Measurements from ENCODE around the gene ERC2. TPM values are rescaled to one million over a fixed set of nuclear protein-coding genes. Genes with fewer than 3 reads are reported as not detected.

The ERC2 gene
- total and polyA plus RNA-seq, 2 donors (not counting 1 experiment from before 2014, with no cell fraction given) = 0.14 to 0.17 TPM

GRCh38 chr3:56025326-56025725 is 442.9 kb downstream of the ERC2 start:
- no peaks in the 10 kb centered on the region for H3K36me3 ChIP-seq (ENCODE audit: control insufficient read depth, insufficient read depth, low read length)
- TF ChIP-seq EZH2 (IDR thresholded peaks at IDR 0.05; ENCODE audit: low read length, missing control alignments) = no peak
- no peak for TF ChIP-seq CTCF (conservative IDR thresholded peaks at IDR 0.05 in 1 of 2, IDR thresholded peaks at IDR 0.05 in 1 of 2; ENCODE audit: low read depth in 1 of 2, low read length in 2 of 2)
- no peaks in the 10 kb centered on the region for H4K20me1 ChIP-seq (ENCODE audit: control insufficient read depth, extremely low read depth, insufficient read depth, low read length)
- H3K9ac ChIP-seq (ENCODE audit: insufficient read depth, low read length) = no peak overlapping the region
- H3K4me2 ChIP-seq (ENCODE audit: extremely low read depth, insufficient read depth, low read length) = no peak overlapping the region
- no peak overlapping the region for H2AFZ ChIP-seq (ENCODE audit: low read length)
- H3K27ac ChIP-seq (ENCODE audit: insufficient read depth, low read length) = no peak overlapping the region
- H3K27me3 ChIP-seq (ENCODE audit: control insufficient read depth, insufficient read depth, low read length) = no peaks in the 10 kb centered on the region
- DNase-seq (ENCODE audit: low read depth in 2 of 2) = no peak
- no peak overlapping the region for H3K4me3 ChIP-seq (replicated peaks in 1 of 4; ENCODE audit: control extremely low read depth in 1 of 4, insufficient read depth in 1 of 4, low read depth in 3 of 4, low read length in 4 of 4)
- no peaks in the 10 kb centered on the region for H3K79me2 ChIP-seq (ENCODE audit: control insufficient read depth, insufficient read depth, low read length)
- no peaks in the 10 kb centered on the region for H3K4me1 ChIP-seq (ENCODE audit: control insufficient read depth, extremely low read depth, insufficient read depth, low read length)
- no peaks in the 10 kb centered on the region for H3K9me3 ChIP-seq (ENCODE audit: control insufficient read depth, insufficient read depth, low read depth, low read length)

- no peak for TF ChIP-seq CTCF (conservative IDR thresholded peaks at IDR 0.05 in 1 of 2, IDR thresholded peaks at IDR 0.05 in 1 of 2; ENCODE audit: low read depth in 1 of 2, low read length in 2 of 2)
- TF ChIP-seq EZH2 (IDR thresholded peaks at IDR 0.05; ENCODE audit: low read length, missing control alignments) = no peak
- no peak overlapping the region for H2AFZ ChIP-seq (ENCODE audit: low read length)
- no peaks in the 10 kb centered on the region for H3K36me3 ChIP-seq (ENCODE audit: control insufficient read depth, insufficient read depth, low read length)
- H3K27me3 ChIP-seq (ENCODE audit: control insufficient read depth, insufficient read depth, low read length) = no peaks in the 10 kb centered on the region
- no peak overlapping the region for H3K4me3 ChIP-seq (replicated peaks in 1 of 4; ENCODE audit: control extremely low read depth in 1 of 4, insufficient read depth in 1 of 4, low read depth in 3 of 4, low read length in 4 of 4)
- H4K20me1 ChIP-seq (ENCODE audit: control insufficient read depth, extremely low read depth, insufficient read depth, low read length) = no peaks in the 10 kb centered on the region
- no peak overlapping the region for H3K4me2 ChIP-seq (ENCODE audit: extremely low read depth, insufficient read depth, low read length)
- H3K27ac ChIP-seq (ENCODE audit: insufficient read depth, low read length) = no peak overlapping the region
- no peak overlapping the region for H3K9ac ChIP-seq (ENCODE audit: insufficient read depth, low read length)
- no peaks in the 10 kb centered on the region for H3K9me3 ChIP-seq (ENCODE audit: control insufficient read depth, insufficient read depth, low read depth, low read length)
- H3K79me2 ChIP-seq (ENCODE audit: control insufficient read depth, insufficient read depth, low read length) = no peaks in the 10 kb centered on the region
- DNase-seq (ENCODE audit: low read depth in 2 of 2) = no peak
- no peaks in the 10 kb centered on the region for H3K4me1 ChIP-seq (ENCODE audit: control insufficient read depth, extremely low read depth, insufficient read depth, low read length)
Measured at GRCh38 chr3:56023546-56023945, 444.7 kb downstream of the ERC2 start.

GRCh38 chr3:56022619-56023018 is 445.6 kb downstream of the ERC2 start:
- Histone ChIP-seq H3K4me3 (replicated peaks in 1 of 4; ENCODE audit: control extremely low read depth in 1 of 4, insufficient read depth in 1 of 4, low read depth in 3 of 4, low read length in 4 of 4) (no peak overlapping the region), H3K9ac (ENCODE audit: insufficient read depth, low read length) (no peak overlapping the region), H3K4me2 (ENCODE audit: extremely low read depth, insufficient read depth, low read length) (no peak overlapping the region), H3K36me3 (ENCODE audit: control insufficient read depth, insufficient read depth, low read length) (no peaks in the 10 kb centered on the region), H3K9me3 (ENCODE audit: control insufficient read depth, insufficient read depth, low read depth, low read length) (no peaks in the 10 kb centered on the region), H3K27ac (ENCODE audit: insufficient read depth, low read length) (no peak overlapping the region), H3K4me1 (ENCODE audit: control insufficient read depth, extremely low read depth, insufficient read depth, low read length) (no peaks in the 10 kb centered on the region), H2AFZ (ENCODE audit: low read length) (no peak overlapping the region), H3K27me3 (ENCODE audit: control insufficient read depth, insufficient read depth, low read length) (no peaks in the 10 kb centered on the region), H4K20me1 (ENCODE audit: control insufficient read depth, extremely low read depth, insufficient read depth, low read length) (no peaks in the 10 kb centered on the region), H3K79me2 (ENCODE audit: control insufficient read depth, insufficient read depth, low read length) (no peaks in the 10 kb centered on the region)
- DNase-seq (ENCODE audit: low read depth in 2 of 2) = no peak
- TF ChIP-seq EZH2 (IDR thresholded peaks at IDR 0.05; ENCODE audit: low read length, missing control alignments) = no peak
- TF ChIP-seq CTCF (conservative IDR thresholded peaks at IDR 0.05 in 1 of 2, IDR thresholded peaks at IDR 0.05 in 1 of 2; ENCODE audit: low read depth in 1 of 2, low read length in 2 of 2) = no peak

Data from fibroblast of lung (primary cell).